Kidney (tissue), 14 donors: Measurements from ENCODE around the gene NUMBL. TPM values are rescaled to one million over a fixed set of nuclear protein-coding genes. Genes with fewer than 3 reads are reported as not detected.
"Not testable (repeated sequence)": the region's sequence is repeated elsewhere in the genome, so short reads cannot be mapped to it uniquely, and the experiment has no call there.

Experiments
- DNase-seq, 5 donors: peaks; one replicate each; pipeline ENCODE4 v3.0.0-alpha.2; 2013 to 2020
- FAIRE-seq: peaks from 2 replicates; lab custom pipeline; 2012; peaks lifted over from hg19 to GRCh38; lab: Jason Lieb, UNC
- H3K27ac ChIP-seq, 2 donors: one replicate each; pipeline ENCODE4 v1.7.0; 2013; ENCODE audit warnings: low read depth in 2 of 2, low read length in 2 of 2, inconsistent platforms in 1 of 2
- H3K27me3 ChIP-seq: one replicate; pipeline ENCODE4 v1.7.1; 2013; ENCODE audit warnings: low read length, inconsistent platforms; ENCODE audit not compliant: control insufficient read depth, insufficient read depth
- H3K36me3 ChIP-seq, 3 donors: one replicate each; pipeline versions ENCODE4 v1.7.0 to v1.7.1; 2013; ENCODE audit warnings: low read length in 3 of 3, control low read depth in 1 of 3, inconsistent platforms in 1 of 3; ENCODE audit not compliant: insufficient read depth in 3 of 3, control insufficient read depth in 2 of 3
- H3K4me1 ChIP-seq, 3 donors: one replicate each; pipeline versions ENCODE4 v1.7.0 to v1.7.1; 2013; ENCODE audit warnings: low read length in 3 of 3, inconsistent platforms in 1 of 3, low read depth in 1 of 3; ENCODE audit not compliant: control insufficient read depth in 2 of 3, insufficient read depth in 2 of 3
- H3K4me3 ChIP-seq, 3 donors: one replicate each; pipeline versions ENCODE4 v1.7.0 to v1.8.1; 2013; ENCODE audit warnings: low read length in 3 of 3, control low read depth in 1 of 3, inconsistent platforms in 1 of 3
- H3K9ac ChIP-seq, 3 donors: one replicate each; pipeline versions ENCODE4 v1.7.0 to v1.7.1; 2013; ENCODE audit warnings: low read length in 3 of 3, control low read depth in 1 of 3, inconsistent platforms in 1 of 3
- H3K9me3 ChIP-seq, 3 donors: one replicate each; pipeline versions ENCODE4 v1.7.0 to v1.7.1; 2013; ENCODE audit warnings: low read length in 3 of 3, control low read depth in 1 of 3, inconsistent platforms in 1 of 3; ENCODE audit not compliant: control insufficient read depth in 2 of 3, insufficient read depth in 1 of 3
- intact Hi-C: fragments of 100-400 bp; cut with DNase I; formaldehyde crosslinking; loops from one replicate; pipeline ENCODE4 v1.11.1; 2022
- polyA plus RNA-seq: library from polyadenylated mRNA; stranded (reverse); fragments of 350-450 nt; fragmentation: Illumina TruSeq; extraction: RNeasy Lipid Tissue Mini Kit (QIAGEN cat#74804); gene quantifications from one replicate; pipeline ENCODE4 v1.2.3, GENCODE V29; 2014; ENCODE audit warnings: low read depth, low replicate concordance; ENCODE audit not compliant: insufficient read depth
- total RNA-seq: library from RNA; stranded (reverse); fragmentation: NEBNext Ultra II Directional; extraction: Animal tissue kit (Norgen Biotek cat#: 25700); gene quantifications from one replicate; pipeline ENCODE4 v1.2.1, GENCODE V29; 2021
- TF ChIP-seq, protein P1 (sequence below): IDR thresholded peaks from 3 replicates; pipeline ENCODE4 v1.5.1; 2012; ENCODE audit warnings: mild to moderate bottlenecking, moderate library complexity, borderline replicate concordance; ENCODE audit not compliant: insufficient read depth; ENCODE audit errors: extremely low read depth
- donor health status: control.
- donor health status: control.
- donor health status: control.
- donor health status: control.
- donor health status: control.
- donor health status: DM: yes; HTN: yes; CAD: no.
- donor health status: Normal renal cell carcinoma (clear cell type).

NUMBL gene
- total and polyA plus RNA-seq, 2 donors from 2014 or later, result 3.3 to 24.3 TPM

- H3K9me3 ChIP-seq, result no peaks in the 10 kb centered on the region
- DNase-seq, result peak in 1 of 5 donors; percentile 6
- H3K27me3 ChIP-seq, result no peaks in the 10 kb centered on the region
- intact Hi-C loops, result loop anchor here (10.0 kb wide), 1 partner anchor 143 kb away; no protein-coding TSS in a partner anchor
- no peak overlapping the region for H3K9ac ChIP-seq
- peaks cover 0 to 7% (median 0%) of the 10 kb centered on the region in 3 donors for H3K4me1 ChIP-seq
- TF ChIP-seq, protein P1, sequence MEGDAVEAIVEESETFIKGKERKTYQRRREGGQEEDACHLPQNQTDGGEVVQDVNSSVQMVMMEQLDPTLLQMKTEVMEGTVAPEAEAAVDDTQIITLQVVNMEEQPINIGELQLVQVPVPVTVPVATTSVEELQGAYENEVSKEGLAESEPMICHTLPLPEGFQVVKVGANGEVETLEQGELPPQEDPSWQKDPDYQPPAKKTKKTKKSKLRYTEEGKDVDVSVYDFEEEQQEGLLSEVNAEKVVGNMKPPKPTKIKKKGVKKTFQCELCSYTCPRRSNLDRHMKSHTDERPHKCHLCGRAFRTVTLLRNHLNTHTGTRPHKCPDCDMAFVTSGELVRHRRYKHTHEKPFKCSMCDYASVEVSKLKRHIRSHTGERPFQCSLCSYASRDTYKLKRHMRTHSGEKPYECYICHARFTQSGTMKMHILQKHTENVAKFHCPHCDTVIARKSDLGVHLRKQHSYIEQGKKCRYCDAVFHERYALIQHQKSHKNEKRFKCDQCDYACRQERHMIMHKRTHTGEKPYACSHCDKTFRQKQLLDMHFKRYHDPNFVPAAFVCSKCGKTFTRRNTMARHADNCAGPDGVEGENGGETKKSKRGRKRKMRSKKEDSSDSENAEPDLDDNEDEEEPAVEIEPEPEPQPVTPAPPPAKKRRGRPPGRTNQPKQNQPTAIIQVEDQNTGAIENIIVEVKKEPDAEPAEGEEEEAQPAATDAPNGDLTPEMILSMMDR, result no peak
- H3K36me3 ChIP-seq, result no peaks in the 10 kb centered on the region
- FAIRE-seq, result no peak
- H3K4me3 ChIP-seq, result no peak overlapping the region
- no peak overlapping the region for H3K27ac ChIP-seq
Observed at GRCh38 chr19:40661616-40662015, 28.8 kb downstream of the NUMBL start.

GRCh38 chr19:40659566-40659965 lies 30.9 kb downstream of the NUMBL start:
- Histone ChIP-seq H3K4me1 (peaks cover 0 to 7% (median 0%) of the 10 kb centered on the region in 3 donors), H3K4me3 (no peak overlapping the region), H3K9me3 (no peaks in the 10 kb centered on the region), H3K9ac (no peak overlapping the region), H3K27me3 (no peaks in the 10 kb centered on the region), H3K36me3 (no peaks in the 10 kb centered on the region), H3K27ac (no peak overlapping the region)
- TF ChIP-seq, protein P1, result no peak
- peak in 1 of 5 donors; percentile 11 for DNase-seq
- FAIRE-seq, result no peak
- intact Hi-C loops, result no loop called here

GRCh38 chr19:40659116-40659515 lies 31.3 kb downstream of the NUMBL start:
- no peaks in the 10 kb centered on the region for H3K36me3 ChIP-seq
- H3K27me3 ChIP-seq, result no peaks in the 10 kb centered on the region
- H3K9ac ChIP-seq, result no peak overlapping the region
- TF ChIP-seq, protein P1, result no peak
- DNase-seq (peak in 1 of 5 donors; percentile 7), FAIRE-seq (no peak)
- no peak overlapping the region for H3K4me3 ChIP-seq
- intact Hi-C loops, result no loop called here
- peaks cover 0 to 7% (median 0%) of the 10 kb centered on the region in 3 donors for H3K4me1 ChIP-seq
- no peaks in the 10 kb centered on the region for H3K9me3 ChIP-seq
- no peak overlapping the region for H3K27ac ChIP-seq

DNA sequence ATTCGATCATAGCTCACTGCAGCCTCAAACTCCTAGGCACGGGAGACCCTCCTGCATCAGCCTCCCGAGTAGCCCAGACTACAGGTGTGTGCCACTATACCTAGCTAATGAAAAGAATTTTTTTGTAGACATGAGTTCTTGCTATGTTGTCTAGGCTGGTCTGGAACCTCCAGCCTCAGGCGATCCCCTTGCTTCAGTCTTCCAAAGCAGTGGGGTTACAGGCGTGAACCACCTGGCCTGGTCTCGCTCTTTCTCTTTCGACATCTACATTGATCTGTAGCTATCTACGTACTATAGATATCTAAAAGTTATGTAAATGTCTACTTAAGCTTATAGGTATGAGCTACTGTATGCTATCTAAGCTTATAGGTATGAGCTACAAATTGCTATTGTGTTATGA lies 32.4 kb downstream of the NUMBL start:
- peaks cover 0 to 2% (median 0%) of the 10 kb centered on the region in 3 donors for H3K4me1 ChIP-seq
- no peaks in the 10 kb centered on the region for H3K27me3 ChIP-seq
- no peaks in the 10 kb centered on the region for H3K9me3 ChIP-seq
- H3K9ac ChIP-seq, result no peak overlapping the region
- intact Hi-C loops, result no loop called here
- DNase-seq, result peak in 1 of 5 donors; percentile 5
- no peak overlapping the region for H3K27ac ChIP-seq
- no peak overlapping the region for H3K4me3 ChIP-seq
- FAIRE-seq, result no peak
- TF ChIP-seq, protein P1, result no peak
- no peaks in the 10 kb centered on the region for H3K36me3 ChIP-seq

- DNase-seq, H3K27ac ChIP-seq, H3K27me3 ChIP-seq, H3K9ac ChIP-seq, H3K36me3 ChIP-seq, FAIRE-seq, H3K4me1 ChIP-seq, H3K9me3 ChIP-seq, H3K4me3 ChIP-seq, intact Hi-C loops: not testable (repeated sequence)
Observed at GRCh38 chr19:40655684-40656083, 34.8 kb downstream of the NUMBL start.
